ENCODE data around the gene CCDC3. TPM values are rescaled to one million over a fixed set of nuclear protein-coding genes. Genes with fewer than 3 reads are reported as not detected.
"Not testable (repeated sequence)": the region's sequence is repeated elsewhere in the genome, so short reads cannot be mapped to it uniquely, and the experiment has no call there.

Gene CCDC3
- total RNA-seq, 2 donors from 2014 or later, result 1.4 to 2.1 TPM

- Histone ChIP-seq H3K9me3 (no peaks in the 10 kb centered on the region), H3K36me3 (no peaks in the 10 kb centered on the region), H3K27me3 (no peaks in the 10 kb centered on the region), H3K4me1 (no peaks in the 10 kb centered on the region), H3K9ac (ENCODE audit: low read depth in 2 of 2, low read length in 2 of 2) (no peak overlapping the region), H3K27ac (no peak overlapping the region), H3K4me3 (no peak overlapping the region)
- TF ChIP-seq, protein P1, sequence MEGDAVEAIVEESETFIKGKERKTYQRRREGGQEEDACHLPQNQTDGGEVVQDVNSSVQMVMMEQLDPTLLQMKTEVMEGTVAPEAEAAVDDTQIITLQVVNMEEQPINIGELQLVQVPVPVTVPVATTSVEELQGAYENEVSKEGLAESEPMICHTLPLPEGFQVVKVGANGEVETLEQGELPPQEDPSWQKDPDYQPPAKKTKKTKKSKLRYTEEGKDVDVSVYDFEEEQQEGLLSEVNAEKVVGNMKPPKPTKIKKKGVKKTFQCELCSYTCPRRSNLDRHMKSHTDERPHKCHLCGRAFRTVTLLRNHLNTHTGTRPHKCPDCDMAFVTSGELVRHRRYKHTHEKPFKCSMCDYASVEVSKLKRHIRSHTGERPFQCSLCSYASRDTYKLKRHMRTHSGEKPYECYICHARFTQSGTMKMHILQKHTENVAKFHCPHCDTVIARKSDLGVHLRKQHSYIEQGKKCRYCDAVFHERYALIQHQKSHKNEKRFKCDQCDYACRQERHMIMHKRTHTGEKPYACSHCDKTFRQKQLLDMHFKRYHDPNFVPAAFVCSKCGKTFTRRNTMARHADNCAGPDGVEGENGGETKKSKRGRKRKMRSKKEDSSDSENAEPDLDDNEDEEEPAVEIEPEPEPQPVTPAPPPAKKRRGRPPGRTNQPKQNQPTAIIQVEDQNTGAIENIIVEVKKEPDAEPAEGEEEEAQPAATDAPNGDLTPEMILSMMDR (IDR thresholded peaks at IDR 0.05), result no peak
- no peak for DNase-seq
- intact Hi-C loops (cut with DNase I), result no loop called here
These were observed 17.3 kb downstream of the CCDC3 start for GRCh38 chr10:12984165-12984747.

GRCh38 chr10:12983568-12983967, 17.9 kb downstream of the CCDC3 start:
- H3K36me3 ChIP-seq; H3K4me3 ChIP-seq; DNase-seq; H3K9me3 ChIP-seq; H3K9ac ChIP-seq (ENCODE audit: low read depth in 2 of 2, low read length in 2 of 2); H3K4me1 ChIP-seq; H3K27me3 ChIP-seq; intact Hi-C loops (cut with DNase I); H3K27ac ChIP-seq: not testable (repeated sequence)

DNA sequence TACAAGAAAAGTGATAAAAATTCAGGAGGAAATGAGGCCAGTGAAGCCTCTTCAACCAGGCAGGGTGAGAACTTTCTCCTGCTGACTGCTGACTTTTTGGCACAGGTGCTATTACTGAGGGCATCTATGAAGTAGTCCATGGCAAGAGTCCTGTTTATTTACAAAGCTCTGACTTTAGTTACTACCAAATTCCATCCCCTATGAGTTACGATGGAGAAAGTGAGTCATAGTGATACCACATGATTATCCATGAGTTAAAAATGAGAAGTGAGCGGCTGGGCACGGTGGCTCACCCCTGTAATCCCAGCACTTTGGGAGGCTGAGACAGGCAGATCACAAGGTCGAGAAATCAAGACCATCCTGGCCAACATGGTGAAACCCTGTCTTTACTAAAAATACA, 19.9 kb downstream of the CCDC3 start:
- DNase-seq, result no peak
- Histone ChIP-seq H3K36me3 (no peaks in the 10 kb centered on the region), H3K9me3 (no peaks in the 10 kb centered on the region), H3K4me3 (no peak overlapping the region), H3K4me1 (no peaks in the 10 kb centered on the region), H3K27me3 (no peaks in the 10 kb centered on the region), H3K27ac (no peak overlapping the region), H3K9ac (ENCODE audit: low read depth in 2 of 2, low read length in 2 of 2) (no peak overlapping the region)
- TF ChIP-seq, protein P1 (IDR thresholded peaks at IDR 0.05), result no peak
- intact Hi-C loops (cut with DNase I), result no loop called here

DNA sequence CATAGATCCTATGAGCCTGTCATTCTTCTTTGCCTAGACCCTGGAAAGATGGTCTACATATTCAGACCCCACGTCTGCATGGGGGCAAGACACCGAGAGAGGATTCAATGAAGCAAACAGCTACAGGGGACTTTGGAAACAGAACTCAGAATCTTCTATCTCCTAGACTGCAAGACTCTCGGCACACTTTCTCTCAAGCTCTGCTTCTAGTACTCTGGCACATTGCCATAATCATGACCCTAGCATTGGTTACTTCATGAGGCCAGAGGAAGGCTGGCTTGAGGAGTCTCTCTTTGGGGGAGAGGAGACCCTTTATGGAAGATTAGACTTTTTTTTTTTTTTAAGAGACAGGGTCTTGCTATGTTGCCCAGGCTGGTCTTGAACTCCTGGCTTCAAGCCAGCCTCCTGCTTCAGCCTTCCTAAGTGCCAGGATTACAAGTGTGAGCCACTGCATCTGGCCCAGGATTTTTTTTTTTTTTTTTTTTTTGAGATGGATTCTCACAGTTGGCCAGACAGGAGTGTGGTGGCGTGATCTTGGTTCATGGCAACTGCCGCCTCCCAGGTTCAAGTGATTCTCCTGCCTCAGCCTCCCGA, 20.7 kb downstream of the CCDC3 start:
- intact Hi-C loops (cut with DNase I), result no loop called here
- Histone ChIP-seq H3K4me1 (no peaks in the 10 kb centered on the region), H3K27ac (no peak overlapping the region), H3K9me3 (no peaks in the 10 kb centered on the region), H3K27me3 (no peaks in the 10 kb centered on the region), H3K36me3 (no peaks in the 10 kb centered on the region), H3K9ac (ENCODE audit: low read depth in 2 of 2, low read length in 2 of 2) (no peak overlapping the region), H3K4me3 (no peak overlapping the region)
- DNase-seq, result no peak
- TF ChIP-seq, protein P1 (IDR thresholded peaks at IDR 0.05), result no peak

- no peak for DNase-seq
- no peaks in the 10 kb centered on the region for H3K9me3 ChIP-seq
- no peak overlapping the region for H3K27ac ChIP-seq
- intact Hi-C loops (cut with DNase I), result no loop called here
- H3K36me3 ChIP-seq, result no peaks in the 10 kb centered on the region
- H3K4me3 ChIP-seq, result no peak overlapping the region
- H3K4me1 ChIP-seq, result no peaks in the 10 kb centered on the region
- H3K27me3 ChIP-seq, result no peaks in the 10 kb centered on the region
- no peak overlapping the region for H3K9ac ChIP-seq (ENCODE audit: low read depth in 2 of 2, low read length in 2 of 2)
- TF ChIP-seq, protein P1 (IDR thresholded peaks at IDR 0.05), result no peak
These were observed 21.3 kb downstream of the CCDC3 start for GRCh38 chr10:12980102-12980661.

- H3K36me3 ChIP-seq, result no peaks in the 10 kb centered on the region
- no peaks in the 10 kb centered on the region for H3K9me3 ChIP-seq
- H3K4me1 ChIP-seq, result no peaks in the 10 kb centered on the region
- TF ChIP-seq, protein P1 (IDR thresholded peaks at IDR 0.05), result no peak
- H3K27me3 ChIP-seq, result no peaks in the 10 kb centered on the region
- no peak overlapping the region for H3K9ac ChIP-seq (ENCODE audit: low read depth in 2 of 2, low read length in 2 of 2)
- no peak overlapping the region for H3K4me3 ChIP-seq
- no peak for DNase-seq
- intact Hi-C loops (cut with DNase I), result no loop called here
- no peak overlapping the region for H3K27ac ChIP-seq
These were observed 22.6 kb downstream of the CCDC3 start for GRCh38 chr10:12978891-12979290.

All from colonic mucosa (tissue), 4 donors.